Inflammatory macrophage treated with lipopolysaccharide for 1 hour (primary cell): ENCODE measurements around the gene ERGIC1.
"Not testable (repeated sequence)": the region's sequence is repeated elsewhere in the genome, so short reads cannot be mapped to it uniquely, and the experiment has no call there.

Experiments
- DNase-seq, 2 donors: peaks; one replicate each; pipeline ENCODE4 v3.0.0-alpha.2; 2020 to 2022

The ERGIC1 gene

DNA sequence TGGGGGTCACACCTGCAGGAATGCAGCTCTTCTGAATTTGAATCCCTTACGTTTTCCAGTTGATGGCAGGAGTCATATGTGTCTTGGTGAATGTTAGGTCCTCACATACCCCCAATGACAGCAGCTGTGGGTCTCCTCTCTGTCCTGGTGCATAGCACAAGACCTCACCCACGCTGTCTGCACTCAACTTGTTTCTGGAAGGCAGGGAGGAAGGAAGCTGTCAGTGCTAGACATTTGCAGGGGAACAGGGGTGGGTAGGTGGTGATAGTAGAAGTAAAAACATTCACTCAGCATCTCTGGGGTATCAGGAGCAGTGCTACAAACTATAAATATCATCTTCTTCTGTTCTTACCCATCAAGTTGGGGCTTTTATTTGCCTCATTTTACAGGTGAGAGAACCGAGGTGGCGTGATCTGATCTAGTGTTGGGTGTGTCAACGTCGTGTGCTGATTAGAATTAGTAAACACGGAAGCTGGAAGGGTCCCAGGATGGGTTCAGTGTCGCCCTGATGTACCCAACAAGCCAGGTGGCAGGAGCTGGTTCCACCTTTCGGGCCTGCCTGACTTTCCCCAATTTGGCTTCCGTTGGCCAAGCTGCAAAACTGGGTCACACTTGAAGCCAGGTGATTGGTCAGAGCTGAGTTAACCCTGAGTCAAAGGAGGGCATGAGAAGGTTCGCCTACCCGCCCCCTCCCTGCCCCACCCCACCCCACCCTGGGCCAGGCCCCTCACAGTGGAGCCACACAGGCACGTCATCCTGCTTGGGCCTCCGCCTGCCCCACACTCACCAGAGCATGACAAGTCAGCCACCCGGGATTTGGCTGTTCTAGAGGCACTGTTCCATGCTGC is 15.8 kb downstream of the ERGIC1 start:
- DNase-seq = peak in 1 of 2 donors; percentile 46

DNA sequence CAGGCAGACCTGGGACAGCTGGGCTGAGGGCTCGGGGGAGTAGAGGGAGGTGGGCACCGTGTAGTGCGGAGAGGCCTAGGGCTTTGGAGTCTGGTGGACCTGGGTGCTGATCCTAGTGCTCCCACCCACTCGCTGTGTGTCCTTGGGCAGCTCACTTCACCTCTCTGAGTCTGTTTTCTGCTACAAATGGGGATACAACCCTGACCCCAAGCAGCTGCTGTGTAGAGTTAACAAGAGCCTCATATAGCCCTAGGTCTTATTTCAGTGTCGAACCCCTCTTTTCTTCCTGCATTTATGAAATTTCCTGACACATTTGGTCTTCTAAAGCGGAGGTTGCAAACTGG is 16.4 kb downstream of the ERGIC1 start:
- no peak for DNase-seq

DNA sequence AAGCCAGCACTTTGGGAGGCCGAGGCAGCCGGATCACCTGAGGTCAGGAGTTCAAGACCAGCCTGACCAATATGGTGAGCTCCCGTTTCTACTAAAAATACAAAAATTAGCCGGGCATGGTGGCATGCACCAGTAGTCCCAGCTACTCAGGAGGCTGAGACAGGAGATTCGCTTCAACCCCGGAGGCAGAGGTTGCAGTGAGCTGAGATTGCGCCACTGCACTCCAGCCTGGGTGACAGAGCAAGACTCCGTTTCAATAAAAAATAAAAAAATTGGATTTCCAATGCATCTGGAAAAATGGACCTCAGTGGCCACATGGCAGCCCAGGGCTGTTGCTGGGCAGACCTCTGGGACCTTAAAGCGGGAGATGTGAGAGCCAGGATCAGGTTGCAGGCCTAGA is 17.2 kb downstream of the ERGIC1 start:
- not testable (repeated sequence) for DNase-seq

DNA sequence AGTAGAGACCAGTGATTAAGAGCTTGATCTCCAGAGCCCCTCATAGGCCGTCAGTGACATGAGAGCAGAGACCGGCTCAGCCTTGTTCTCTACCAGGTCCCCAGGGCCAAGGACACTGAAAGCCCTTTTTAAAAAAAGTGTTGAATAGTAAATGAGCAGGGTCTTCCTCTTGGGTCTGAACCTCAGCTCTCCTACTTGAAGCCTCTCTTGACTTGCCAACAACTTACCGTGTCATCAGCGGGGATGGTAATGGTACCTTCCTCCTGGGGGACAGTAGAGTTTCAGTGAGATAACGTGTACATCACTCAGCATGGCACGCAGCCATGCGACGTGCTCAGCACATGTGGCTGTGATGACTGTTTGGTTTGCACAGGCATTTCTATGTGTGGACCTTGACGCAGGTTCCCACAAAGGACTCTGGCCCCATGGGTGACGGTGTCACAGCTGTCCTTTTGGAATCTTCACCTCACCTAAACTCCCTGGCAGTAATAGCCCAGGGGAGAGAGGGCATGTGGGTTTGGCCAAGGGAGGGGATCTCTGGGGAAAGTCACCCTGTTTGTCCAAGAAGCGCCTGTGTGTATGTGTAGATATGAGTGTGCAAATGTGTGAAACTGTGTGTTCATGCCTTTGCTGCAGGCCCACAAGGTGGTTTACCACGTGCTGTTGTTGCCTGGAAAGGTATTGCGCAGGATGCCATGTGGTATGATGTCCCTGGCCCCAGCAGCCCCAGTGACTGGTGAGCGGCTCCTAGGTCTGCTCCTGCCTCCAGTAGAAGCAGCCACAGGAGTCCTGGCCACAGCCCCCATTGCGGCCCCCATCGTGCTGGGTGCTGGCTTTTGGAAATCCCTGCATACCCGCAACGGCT is 18.7 kb downstream of the ERGIC1 start:
- DNase-seq = no peak

DNA sequence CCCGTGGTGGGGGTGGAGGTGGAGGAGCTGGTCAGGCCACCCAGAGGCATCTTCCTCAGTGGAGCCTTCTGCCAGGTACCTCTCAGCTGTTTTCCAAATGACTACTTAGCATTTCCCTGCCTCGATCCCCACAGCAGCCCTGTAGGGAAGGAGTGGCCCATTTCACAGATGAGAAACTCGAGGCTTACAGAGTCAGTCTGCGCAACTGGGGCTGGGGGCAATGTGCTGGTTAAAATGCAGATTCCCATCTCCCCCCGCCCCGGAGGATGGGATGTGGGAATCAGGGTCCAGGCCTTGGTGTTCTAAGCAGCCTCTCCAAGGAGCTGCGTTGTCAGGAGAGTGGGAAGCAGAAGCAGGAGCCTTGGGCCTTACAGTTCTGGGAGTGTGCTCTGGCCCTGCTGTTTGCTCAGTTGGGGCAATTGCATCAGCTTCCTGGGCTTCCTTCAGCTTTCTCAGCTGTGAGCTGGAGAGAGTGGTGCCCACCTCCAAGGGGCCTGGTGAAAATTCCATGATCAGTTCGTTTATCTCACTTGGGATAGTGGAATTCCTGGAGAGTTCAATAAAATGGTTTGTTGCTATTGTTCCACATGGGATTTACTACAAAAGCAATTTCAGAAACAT is 19.4 kb downstream of the ERGIC1 start:
- DNase-seq = peak in 1 of 2 donors; percentile 28

DNA sequence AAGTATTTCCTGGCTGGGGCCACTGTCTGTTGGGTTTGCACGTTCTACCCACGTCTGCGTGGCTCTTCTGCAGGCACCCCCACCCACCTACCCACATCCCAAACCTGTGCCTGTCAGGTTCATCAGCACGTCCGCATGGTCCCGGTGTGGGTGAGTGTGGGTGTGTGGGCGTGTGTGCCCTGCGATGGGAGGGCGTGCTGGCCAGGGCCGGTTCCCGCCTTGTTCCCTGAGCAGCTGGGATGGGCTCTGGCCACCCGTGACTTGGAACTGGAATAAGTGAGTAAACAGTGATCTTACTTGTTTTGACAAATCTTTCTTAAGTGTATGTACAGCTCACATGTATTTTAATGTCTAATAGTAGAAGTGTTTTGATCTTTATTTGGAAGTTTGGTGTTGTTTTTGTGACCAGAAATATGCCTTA is 20.4 kb downstream of the ERGIC1 start:
- no peak for DNase-seq

DNA sequence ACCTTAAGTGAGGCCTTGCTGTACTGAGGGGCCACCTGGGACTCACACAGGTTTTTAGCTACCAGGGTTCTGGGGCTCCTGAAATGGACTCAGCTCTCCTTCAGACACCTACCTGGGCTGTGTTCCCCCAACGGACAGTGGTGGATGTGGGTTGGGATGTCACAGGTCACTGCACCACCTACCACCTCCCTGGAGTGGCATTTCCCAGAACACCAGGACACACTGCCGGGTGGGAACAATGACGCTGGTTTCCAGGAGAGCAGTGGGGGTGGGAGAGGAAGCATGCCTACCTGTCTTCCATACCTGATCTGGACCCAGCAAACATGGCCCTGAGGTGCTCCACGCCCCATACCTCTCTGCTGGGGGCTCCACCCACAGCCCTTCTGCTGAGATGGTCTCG is 20.9 kb downstream of the ERGIC1 start:
- DNase-seq = no peak

DNA sequence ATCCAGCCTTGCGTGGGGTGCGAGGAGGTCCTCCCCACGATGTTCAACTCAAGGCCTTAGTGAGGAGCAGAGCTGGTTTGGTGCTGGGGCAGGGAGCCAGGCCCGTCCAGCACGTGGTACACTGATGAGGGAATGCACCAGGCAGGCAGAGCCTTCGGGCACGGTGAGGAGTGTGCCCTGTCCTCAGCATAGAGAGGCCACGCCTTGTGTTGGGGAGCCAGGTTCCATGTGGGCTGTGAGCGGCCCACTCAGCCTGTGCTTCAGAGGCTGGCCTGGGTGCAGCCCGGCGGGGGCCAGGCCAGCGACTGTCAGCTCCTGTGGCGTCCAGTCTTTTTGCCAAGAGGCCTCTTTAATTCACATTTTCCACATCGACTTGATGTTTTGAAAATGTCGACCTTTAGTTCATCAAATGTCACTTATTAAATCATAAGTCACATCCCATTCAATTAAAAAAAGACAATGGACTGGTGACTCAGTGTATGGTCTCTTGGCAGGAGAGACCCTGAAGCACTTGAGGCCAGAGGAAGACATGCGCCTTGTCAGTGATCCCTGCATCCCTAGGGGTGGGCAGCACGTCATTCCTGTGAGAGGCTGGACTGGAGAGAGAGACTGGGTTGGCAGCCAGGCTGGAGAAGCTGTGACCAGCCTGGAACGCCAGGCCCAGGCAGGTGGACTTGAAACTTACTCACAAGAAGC is 21.7 kb downstream of the ERGIC1 start:
- DNase-seq = no peak

DNA sequence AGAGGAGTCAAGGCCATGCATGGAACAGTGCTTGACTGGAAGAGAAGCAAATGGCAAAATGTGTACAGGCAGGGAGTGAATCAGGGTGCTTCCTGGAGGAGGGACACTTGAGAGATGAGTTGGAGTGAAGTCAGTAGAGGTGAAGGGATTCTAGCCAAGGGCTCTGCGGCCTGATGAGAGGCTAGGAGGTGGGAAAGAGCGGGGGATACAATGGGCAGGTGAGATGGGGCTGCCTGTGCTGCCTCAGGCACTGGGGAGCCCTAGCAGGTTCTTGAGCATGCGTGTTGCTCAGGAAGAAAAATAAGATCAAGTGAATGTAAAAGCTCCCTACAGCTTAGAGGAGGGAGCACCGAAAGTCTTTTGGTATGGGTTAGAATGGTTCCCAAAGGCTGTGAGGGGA is 22.3 kb downstream of the ERGIC1 start:
- no peak for DNase-seq

DNA sequence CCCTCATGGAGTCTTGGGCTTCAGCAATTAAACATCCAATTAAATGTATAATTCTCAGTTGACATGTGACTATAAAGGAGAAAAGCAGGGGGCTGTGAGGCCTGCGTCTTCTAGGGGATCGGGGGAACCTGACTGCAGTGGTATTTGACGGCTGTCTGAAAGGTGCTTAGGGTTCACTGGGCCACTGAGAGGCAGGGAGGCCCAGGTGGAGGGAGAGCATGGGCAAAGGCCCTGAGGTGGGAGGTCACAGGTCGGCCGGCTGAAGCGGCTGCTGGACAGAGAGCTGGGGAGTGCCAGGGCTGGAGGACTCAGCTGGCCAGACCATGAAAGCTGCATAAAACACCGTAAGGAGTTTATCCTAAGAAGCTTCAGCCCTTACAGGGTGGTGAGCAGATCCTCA is 23.9 kb downstream of the ERGIC1 start:
- no peak for DNase-seq

DNA sequence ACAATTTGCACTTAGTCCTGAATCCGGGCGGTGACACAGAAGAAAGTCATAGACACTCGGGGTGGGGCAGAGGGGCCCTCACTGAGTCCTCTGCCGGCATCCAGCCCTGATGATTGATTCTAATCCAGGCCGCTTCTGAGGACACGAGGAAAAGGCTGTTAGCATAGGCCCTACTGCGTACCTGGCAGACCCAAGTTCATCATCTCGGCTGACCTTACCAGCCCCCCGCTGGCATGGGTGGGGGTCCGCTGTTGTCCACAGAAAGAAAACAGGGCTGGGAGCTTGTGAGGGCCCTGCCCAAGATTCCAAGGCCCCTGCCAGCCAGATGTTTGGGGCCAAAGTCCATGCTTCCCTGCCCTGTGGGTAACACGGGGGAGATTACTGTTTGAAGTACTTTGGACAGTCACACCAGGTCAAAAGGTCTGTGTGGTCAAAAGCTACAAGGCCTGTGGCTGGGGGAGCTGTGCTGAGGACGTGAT is 24.5 kb downstream of the ERGIC1 start:
- no peak for DNase-seq

DNA sequence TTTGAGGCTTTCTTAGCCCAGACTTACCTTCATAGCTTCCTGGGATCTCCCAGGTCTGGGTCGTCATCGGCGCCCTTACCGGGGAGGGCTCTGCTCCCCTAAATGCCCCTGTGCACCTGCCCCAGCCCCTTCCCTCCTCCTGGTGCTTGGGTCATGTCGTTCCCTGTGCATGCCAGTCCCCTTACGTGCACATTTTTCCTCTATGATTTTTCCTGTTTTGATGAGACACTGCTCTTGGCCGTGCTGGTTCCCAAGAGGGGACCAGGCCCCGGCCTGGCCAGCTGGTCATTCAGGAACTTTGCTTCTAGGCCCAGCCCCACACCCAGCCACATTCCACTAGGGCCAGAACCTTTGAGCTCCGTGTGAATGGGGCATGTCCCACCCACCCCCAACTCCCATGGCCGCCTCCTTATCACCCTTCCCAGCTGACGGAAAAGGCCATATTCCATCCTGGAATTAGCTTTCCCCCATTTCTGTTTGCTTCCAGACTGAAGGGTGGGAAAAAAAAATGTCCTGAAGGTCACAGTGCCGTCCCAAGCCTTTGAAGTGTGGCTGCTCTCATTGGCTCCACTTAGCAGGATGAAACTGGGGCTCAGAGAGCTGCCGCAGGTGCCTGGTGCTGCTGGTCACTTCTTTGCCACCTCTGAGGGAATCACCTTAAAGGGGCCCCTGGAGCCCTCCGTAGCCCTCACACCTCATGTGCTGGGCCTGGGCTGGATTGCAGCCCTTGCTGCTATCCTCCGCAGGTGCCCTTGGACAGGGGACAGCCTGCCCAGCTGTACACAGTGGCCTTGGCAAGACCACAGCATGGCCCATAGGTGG is 25.1 kb downstream of the ERGIC1 start:
- DNase-seq = no peak

DNA sequence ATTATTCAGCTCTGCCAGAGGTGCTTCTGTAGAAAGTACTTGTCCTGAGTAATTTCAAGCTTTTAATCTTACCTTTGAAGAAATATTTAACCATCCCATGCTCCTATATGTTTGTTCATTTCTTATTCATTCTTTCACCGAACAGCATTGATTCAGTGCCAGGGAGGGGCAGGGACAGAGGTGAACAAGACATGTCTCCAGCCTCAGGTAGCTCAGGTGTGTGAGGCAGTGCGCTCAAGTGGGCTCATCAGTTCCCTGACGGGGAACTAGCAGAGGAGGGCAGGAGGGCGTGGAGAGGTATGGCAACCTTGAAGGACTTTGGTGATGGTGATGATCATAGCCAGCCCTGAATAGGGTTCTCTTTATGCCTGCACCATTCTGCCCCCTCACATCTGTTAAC is 25.9 kb downstream of the ERGIC1 start:
- DNase-seq = no peak

DNA sequence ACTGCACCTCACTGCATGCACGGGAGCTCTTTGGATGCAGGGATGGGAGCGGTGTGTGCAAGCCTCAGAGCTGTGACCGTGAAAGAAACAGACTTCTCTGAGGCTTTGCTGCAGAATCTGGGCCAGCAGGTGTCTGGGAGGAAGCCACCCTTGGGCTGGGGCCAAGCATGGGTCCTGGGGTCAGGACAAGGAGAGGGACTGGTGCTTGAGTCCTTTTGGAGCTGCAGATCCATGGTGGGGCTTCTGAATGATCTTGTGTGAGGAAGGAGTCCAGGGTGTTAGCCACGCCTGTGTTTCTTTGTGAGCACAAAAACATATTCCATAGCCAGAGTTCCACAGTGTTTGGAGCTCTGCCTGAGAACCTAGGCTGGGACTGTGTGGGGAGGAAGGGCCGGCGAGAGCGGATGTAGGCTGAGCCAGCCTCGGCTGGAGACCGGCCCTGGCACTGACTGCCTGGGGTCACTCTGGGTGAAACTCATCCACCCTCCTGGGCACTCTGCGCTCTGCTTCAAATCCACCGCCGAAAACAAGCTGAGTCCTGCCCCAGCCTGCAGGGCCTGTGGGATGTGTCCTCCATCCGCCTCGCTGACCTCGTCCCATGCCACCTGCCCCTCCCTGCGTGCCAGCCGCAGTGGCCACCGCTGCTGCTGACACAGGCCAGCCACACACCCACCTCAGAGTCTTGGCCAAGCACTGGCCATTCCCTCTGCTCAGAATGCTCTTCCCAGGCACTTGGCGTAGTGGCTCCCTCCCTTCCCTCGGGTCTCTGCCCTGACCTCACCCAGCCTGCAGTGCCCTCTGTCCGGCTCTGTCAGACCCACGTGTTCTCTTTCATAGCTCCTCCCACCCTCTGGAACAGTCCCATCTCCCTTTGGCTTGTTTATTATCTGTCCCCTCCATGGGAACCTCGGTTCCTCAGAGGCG is 26.7 kb downstream of the ERGIC1 start:
- no peak for DNase-seq

DNA sequence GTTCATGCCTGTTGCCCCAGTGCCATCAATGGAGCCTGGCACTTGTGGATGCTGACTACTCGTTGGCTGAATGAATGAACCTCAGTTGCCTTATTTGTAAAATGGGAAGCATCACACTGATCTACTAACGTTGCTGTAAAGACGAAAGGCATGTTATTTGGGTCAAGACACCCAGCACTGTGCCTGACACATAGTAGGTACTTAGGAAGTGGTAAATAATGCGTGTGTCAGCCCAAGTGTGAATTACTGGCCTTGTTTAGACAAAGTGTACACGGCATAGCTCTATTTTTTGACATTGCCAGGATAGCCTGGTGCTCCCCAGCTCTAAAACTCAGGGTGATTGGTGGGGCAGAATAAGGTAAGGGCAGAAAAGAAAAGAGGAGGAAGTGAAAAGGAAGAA is 27.4 kb downstream of the ERGIC1 start:
- DNase-seq = no peak

DNA sequence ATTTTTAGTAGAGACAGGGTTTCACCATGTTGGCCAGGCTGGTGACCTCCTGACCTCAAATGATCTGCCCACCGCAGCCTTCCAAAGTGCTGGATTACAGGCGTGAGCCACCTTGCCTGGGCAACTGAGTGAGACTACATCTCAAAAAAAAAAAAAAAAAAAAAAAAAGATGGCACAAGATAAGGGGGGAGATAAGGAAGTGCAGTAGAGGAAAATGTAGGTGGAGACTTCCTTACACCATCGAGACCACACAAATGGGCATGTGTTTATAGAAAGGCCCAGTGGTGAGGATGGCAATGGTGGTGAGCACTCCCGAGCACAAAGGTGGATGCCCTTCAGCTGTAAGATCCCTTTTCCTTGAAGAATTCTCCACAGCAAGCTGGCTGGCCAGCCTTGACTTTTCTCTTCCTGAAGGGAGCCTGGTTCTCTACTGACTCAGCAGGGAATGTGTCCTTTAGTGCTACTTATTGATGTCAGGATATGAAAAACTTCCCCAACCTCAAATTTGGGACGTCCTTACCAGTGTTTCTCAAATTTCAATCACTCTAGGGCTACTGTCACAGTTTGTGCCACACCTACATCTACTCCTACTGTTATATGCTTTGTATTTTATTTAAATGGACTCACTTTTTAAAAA is 28.2 kb downstream of the ERGIC1 start:
- no peak for DNase-seq

DNA sequence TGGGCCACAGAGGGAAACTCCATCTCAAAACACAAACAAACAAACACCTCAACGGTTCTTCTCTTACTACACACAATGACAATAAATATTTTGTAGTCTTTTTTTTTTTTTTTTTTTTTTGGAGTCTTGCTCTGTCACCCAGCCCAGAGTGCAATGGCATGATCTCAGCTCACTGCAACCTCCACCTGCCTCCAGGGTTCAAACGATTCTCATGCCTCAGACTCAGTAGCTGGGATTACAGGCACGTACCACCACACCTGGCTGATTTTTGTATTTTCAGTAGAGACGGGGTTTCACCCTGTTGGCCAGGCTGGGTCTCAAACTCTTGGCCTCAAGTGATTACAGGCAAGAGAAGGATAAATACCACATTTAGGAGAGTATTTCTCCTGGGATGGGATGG is 30.1 kb downstream of the ERGIC1 start:
- not testable (repeated sequence) for DNase-seq

DNA sequence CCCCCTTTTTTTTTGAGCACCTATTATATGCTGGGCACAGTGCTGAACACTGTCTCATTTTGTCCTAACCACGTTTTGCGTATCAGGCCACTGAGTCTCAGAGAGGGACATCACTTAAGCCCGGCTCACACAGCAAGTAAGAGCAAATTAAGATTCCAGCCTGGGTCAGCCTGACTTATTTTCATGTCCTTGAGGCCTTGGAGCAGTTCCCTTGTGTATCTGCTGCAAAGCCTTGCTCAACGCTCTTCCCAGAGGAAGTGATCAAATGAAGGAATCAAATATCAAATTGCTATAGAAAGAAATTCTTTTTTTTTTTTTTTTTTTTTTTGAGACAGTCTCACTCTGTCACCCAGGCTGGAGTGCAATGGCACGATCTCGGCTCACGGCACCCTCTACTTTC is 30.7 kb downstream of the ERGIC1 start:
- DNase-seq = no peak

DNA sequence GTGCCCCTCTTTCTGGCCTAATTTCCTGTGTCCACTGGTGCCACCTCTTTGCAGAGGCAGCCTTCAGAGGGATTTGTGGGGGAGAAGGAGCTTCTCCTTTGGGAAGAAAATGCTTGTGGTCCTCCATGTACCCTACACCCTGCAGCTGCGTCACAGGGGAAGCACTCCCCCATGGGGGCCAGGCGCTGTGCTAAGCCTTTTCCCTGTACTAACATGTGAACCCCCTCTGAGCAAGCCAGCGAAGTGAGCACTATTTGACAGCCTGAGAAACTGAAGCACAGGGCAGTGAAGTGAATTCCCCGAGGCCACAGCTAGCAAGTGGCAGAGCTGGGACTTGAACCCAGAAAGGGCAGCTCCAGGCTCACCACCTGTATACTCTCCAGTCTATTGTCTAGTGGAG is 32.3 kb downstream of the ERGIC1 start:
- no peak for DNase-seq
